Measurements from ENCODE around the gene ZEB2. TPM values are rescaled to one million over a fixed set of nuclear protein-coding genes. Genes with fewer than 3 reads are reported as not detected.
"Not testable (repeated sequence)": the region's sequence is repeated elsewhere in the genome, so short reads cannot be mapped to it uniquely, and the experiment has no call there.

ZEB2 gene
- total RNA-seq, 1 donor from 2014 or later, result 111 TPM

DNA sequence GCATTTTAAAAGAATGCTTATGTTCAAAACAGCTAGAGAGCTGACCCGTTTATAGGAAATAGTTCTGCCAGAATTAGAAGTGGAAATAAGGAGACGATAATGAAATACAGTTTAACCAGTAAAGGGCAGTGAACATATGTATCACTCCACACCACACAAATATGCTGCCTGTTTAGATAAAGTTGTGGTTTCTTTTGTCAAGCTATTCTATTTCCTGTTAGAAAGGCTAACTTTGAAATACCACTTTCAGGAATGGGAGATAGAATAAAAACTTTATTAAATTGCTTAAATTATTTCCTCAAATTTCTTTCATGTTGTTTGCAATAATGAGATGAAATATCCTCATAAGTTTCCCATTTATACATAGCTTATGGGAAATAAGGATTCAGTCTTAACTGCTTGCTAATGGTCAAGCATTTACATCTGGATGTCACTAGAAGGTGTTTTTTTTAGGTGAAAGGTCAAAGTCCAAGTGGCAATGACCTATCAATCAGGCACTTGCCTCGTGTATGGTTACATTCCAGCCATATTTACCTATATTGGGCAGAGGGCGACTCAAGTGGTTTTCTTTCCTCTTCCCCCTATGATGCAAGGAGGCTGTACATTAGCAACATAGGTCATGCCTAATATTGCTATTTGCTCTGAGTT is 148.9 kb downstream of the ZEB2 start:
- no peak for DNase-seq (ENCODE audit: low spot score in 2 of 2, unreplicated experiment in 2 of 2)
- Mint-ChIP-seq H3K4me3 (no peak overlapping the region), H3K36me3 (no peaks in the 10 kb centered on the region), H3K4me1 (peaks cover 38% of the 10 kb centered on the region), H3K27ac (no peak overlapping the region), H3K9me3 (no peaks in the 10 kb centered on the region), H3K27me3 (ENCODE audit: low read depth) (no peaks in the 10 kb centered on the region)
- TF ChIP-seq, protein P1, sequence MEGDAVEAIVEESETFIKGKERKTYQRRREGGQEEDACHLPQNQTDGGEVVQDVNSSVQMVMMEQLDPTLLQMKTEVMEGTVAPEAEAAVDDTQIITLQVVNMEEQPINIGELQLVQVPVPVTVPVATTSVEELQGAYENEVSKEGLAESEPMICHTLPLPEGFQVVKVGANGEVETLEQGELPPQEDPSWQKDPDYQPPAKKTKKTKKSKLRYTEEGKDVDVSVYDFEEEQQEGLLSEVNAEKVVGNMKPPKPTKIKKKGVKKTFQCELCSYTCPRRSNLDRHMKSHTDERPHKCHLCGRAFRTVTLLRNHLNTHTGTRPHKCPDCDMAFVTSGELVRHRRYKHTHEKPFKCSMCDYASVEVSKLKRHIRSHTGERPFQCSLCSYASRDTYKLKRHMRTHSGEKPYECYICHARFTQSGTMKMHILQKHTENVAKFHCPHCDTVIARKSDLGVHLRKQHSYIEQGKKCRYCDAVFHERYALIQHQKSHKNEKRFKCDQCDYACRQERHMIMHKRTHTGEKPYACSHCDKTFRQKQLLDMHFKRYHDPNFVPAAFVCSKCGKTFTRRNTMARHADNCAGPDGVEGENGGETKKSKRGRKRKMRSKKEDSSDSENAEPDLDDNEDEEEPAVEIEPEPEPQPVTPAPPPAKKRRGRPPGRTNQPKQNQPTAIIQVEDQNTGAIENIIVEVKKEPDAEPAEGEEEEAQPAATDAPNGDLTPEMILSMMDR (IDR thresholded peaks at IDR 0.05; ENCODE audit: unreplicated experiment), result no peak

DNA sequence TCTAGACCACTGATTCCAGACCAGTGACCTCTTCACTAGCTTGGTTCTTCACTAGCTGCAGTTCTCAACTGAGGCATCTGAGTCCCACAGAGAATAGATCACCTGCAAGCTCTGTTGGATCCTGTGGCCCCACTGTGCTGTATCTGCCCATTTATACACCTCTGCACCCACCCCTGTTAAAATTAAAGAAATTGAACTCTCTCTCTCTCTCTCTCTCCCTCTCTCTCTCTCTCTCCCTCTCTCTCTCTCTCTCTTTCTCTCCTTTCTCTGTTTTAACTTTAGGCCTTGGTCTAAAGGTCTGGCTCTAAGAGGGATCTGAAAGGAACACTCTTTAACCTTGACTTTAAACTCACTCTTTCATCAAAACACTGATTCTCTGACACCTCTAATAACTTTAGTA is 150.5 kb downstream of the ZEB2 start:
- Mint-ChIP-seq H3K36me3 (no peaks in the 10 kb centered on the region), H3K27me3 (ENCODE audit: low read depth) (no peaks in the 10 kb centered on the region), H3K27ac (no peak overlapping the region), H3K4me3 (no peak overlapping the region), H3K4me1 (peaks cover 38% of the 10 kb centered on the region), H3K9me3 (no peaks in the 10 kb centered on the region)
- DNase-seq (ENCODE audit: low spot score in 2 of 2, unreplicated experiment in 2 of 2), result no peak
- TF ChIP-seq, protein P1 (IDR thresholded peaks at IDR 0.05; ENCODE audit: unreplicated experiment), result no peak

DNA sequence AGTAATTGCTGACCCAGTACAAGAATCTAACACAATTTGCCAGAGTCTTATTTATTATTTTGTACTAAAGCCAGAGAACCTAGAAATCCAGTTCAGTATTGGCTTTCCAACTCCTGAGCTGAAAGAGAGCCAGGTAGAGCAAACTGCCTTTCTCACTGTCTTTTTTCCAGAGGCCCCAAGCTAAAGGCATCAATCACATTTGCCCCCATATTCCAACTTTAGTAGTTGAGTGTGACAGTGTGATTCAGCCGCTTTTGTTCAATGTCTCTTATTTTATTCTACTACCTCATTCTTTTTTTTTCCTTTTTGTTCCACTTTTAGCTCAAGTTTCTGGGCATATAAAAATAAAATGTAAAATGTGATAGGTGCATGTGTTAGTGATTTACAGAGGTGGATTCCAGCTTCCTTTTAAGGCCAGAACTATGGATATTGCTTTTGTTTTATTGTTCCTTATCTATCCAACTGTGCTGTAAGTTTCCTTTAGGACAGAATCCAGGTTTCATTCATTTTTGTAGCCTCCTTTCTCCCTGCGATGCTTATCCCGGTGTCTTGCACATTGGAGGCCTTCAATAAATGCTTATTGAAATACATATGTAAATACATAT is 153.0 kb downstream of the ZEB2 start:
- Mint-ChIP-seq H3K27ac (peak overlapping the region; percentile 77), H3K27me3 (ENCODE audit: low read depth) (no peaks in the 10 kb centered on the region), H3K9me3 (no peaks in the 10 kb centered on the region), H3K4me1 (peaks cover 24% of the 10 kb centered on the region), H3K4me3 (no peak overlapping the region), H3K36me3 (no peaks in the 10 kb centered on the region)
- TF ChIP-seq, protein P1 (IDR thresholded peaks at IDR 0.05; ENCODE audit: unreplicated experiment), result no peak
- DNase-seq (ENCODE audit: low spot score in 2 of 2, unreplicated experiment in 2 of 2), result no peak

DNA sequence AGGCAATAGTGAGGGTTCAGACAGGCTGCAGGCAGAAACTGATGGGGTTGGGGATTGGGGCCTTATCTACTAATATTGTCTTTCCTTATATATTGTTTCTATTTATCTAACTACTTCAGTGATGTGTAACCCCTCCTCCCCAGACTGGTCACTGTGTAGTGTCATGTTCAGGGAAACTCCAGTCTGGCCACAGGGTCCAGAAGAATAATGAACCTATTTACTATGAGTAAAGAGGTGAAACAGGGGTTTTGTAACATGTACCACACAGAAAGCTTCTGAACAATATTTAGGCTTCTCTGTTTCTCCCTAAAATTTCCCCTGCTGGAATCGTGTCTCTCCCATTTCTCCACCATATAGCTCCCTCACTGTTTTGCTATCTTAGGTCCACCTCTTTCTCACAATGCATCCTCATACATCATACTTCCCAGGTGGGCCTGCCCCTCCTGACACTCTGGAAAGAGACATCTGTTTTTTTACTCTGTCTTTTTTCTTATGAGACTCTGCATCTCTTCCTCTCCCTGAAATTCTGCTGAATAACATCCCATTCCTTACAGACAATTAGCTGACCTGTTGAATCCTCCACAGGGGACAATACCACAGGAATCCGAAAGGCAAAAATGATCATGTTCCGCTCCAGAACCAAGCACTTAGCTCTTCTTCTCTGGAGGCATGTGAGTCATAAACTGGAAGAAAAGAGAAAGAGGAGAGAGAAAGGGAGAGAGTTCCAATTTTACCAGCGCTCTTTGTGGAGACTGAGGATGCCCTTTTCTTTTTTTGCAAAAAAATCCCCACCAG is 154.8 kb downstream of the ZEB2 start:
- peaks cover 15% of the 10 kb centered on the region for H3K4me1 Mint-ChIP-seq
- H3K27me3 Mint-ChIP-seq (ENCODE audit: low read depth), result no peaks in the 10 kb centered on the region
- DNase-seq (ENCODE audit: low spot score in 2 of 2, unreplicated experiment in 2 of 2), result no peak
- H3K27ac Mint-ChIP-seq, result no peak overlapping the region
- no peak overlapping the region for H3K4me3 Mint-ChIP-seq
- no peaks in the 10 kb centered on the region for H3K9me3 Mint-ChIP-seq
- TF ChIP-seq, protein P1 (IDR thresholded peaks at IDR 0.05; ENCODE audit: unreplicated experiment), result no peak
- H3K36me3 Mint-ChIP-seq, result no peaks in the 10 kb centered on the region

DNA sequence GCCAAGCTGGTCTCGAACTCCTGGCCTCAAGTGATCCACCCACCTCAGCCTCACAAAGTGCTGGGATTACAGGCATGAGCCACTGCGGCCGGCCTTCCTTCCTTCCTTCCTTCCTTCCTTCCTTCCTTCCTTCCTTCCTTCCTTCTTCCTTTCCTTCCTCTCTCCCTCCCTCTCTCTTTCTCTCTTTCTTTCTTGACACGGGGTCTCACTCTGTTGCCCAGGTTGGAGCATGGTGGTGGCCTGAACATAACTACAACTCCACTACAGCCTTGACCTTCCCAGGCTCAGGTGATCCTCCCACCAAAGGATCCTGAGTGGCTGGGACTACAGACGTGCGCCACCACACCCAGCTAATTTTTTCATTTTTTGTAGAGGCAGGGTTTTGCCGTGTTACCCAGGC is 155.7 kb downstream of the ZEB2 start:
- H3K36me3 Mint-ChIP-seq; H3K4me3 Mint-ChIP-seq; H3K9me3 Mint-ChIP-seq; DNase-seq (ENCODE audit: low spot score in 2 of 2, unreplicated experiment in 2 of 2); H3K27ac Mint-ChIP-seq; H3K27me3 Mint-ChIP-seq (ENCODE audit: low read depth): not testable (repeated sequence)
- peaks cover 15% of the 10 kb centered on the region for H3K4me1 Mint-ChIP-seq

DNA sequence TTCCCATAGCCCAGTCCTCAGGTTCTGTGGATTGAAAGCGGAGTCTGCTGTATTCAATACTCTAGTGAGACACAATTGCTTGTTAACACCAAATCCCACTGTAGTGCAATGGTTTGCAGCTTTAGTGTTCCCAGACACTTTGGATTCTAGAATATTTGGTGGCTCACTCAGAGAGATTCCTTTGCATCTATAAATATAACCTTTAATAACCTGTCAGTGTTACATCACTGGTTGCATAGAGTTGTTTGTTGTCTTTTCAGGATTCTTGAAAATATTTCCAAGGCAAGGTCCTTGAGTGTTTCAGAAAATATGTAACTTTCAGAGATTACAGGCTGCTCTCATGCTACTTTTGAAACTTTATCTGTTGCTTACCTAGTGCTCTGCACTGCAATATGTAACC is 157.5 kb downstream of the ZEB2 start:
- TF ChIP-seq, protein P1 (IDR thresholded peaks at IDR 0.05; ENCODE audit: unreplicated experiment), result no peak
- Mint-ChIP-seq H3K4me3 (no peak overlapping the region), H3K27ac (no peak overlapping the region), H3K9me3 (no peaks in the 10 kb centered on the region), H3K27me3 (ENCODE audit: low read depth) (no peaks in the 10 kb centered on the region), H3K36me3 (no peaks in the 10 kb centered on the region), H3K4me1 (peaks cover 13% of the 10 kb centered on the region)
- DNase-seq (ENCODE audit: low spot score in 2 of 2, unreplicated experiment in 2 of 2), result no peak
